Hypothalamus (tissue), 51 donors: ENCODE measurements around the gene DNAAF9.
A peak's percentile ranks its signal among the peaks of the same experiment; 100 is the strongest.

Experiments
- DNase-seq, 51 donors: peaks; one replicate each; lab custom pipeline; 2025; lab: John Stamatoyannopoulos, UW

DNAAF9 gene

DNA sequence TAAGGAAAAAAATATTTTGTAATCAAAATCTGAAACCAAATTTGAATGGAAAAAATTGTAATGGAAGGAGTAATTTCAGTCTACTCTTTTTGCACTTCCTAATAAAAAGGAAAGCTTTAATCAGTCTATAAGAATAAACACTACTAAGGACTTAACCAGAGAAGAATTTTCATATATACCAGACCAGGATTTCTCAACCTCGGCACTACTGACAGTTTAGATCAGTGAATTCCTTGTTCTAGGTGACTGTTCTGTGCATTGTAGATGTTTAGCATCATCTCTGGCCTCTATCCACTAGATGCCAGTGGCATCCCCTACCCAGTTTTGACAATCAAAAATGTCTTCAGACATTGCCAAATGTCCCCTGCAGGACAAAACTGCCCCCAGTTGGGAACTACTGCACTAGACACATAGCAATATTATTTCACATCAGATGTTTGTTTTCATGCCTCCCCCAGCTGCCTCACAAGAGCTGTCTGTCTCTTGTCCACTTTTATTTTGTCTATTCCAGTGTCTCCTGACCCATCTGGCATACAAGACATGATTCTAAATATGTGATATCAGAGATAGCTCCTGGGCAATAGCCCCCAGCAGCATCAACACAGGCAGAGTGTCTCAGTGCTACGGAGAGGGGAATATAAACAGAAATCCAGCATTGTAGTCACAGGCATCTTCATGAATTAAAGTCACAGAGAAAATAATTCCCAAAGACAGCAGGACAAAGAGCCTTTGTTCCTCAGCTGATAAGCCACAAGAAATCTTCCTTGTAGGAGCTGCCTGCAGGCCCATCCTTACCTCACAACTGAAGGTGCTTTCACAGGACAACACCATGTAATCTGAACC, 27.0 kb downstream of the DNAAF9 start:
- DNase-seq = peak in 3 of 51 donors; percentile 4 to 74 (median 39)

DNA sequence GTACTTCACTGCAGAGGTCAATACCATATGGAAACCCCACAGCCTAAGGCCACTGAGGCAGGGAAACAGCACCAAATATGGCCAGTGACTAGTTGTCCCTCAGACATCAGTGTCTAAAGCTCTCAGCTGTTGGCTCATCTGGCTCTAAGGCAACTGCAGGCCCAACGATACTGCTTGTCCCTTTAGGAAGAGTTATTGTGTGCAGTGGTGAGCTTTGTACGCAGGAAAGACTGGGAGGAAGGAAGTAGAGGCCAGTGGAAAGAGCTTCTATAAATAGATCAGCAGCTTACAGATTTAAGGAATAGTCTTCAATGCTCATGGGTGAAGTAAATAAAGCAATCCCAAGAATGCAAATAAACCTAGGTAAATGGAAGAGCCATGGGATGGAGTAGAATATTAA, 29.3 kb downstream of the DNAAF9 start:
- no peak for DNase-seq

DNA sequence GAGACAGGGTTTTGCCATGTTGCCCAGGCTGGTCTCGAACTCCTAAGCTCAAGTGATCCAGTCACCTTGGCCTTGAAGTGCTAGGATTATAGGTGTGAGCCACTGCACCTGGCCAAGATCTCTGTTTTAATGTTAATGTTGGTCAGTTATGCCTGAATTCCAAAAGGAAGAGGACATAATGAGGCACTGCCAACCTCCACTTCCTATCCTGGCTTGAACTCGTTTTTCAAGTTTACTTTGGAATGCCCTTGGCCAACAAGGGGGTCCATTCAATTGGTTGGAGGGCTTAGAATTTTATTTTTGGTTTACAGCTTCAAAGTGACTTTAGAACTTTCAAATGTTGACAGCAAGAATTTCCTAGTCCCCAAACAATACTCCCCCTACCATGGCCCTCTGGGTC, 29.8 kb downstream of the DNAAF9 start:
- DNase-seq = no peak

DNA sequence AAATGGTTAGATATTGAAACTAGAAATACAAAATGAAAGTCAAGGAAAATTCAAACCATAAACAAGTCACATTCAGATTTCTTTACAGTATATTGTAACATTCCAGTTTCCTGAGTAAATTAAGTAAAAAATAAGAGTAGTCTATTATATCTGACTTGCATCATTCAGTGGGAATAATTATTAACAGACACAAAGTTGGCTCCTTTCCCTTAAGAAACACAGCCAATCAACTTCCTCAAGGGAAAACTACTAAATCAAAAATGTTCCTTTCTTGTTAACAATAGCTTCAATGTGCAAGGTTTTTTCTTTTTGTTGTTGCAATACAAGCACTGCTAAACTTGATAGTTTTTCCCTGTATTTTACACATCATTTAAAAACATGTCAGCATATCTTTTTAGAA, 33.2 kb downstream of the DNAAF9 start:
- DNase-seq = no peak

DNA sequence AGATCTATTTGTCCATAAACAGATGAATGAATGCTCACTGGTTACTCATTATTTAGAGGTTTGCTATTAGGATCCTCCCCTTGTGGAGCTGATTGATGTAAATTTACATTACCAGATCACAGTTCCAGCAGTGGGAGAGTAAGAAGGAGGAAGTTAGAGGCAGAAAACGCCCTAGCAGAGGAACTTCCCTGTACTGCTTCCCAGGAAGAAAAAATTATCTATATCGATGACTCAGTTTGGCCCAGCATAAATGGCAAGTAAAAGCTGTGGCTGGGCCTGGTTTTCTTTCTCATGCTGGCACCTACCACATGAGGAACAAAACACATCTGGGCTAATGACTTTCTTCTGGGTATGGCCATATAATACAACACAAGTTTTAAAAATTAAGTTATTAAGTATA, 35.7 kb downstream of the DNAAF9 start:
- DNase-seq = no peak

DNA sequence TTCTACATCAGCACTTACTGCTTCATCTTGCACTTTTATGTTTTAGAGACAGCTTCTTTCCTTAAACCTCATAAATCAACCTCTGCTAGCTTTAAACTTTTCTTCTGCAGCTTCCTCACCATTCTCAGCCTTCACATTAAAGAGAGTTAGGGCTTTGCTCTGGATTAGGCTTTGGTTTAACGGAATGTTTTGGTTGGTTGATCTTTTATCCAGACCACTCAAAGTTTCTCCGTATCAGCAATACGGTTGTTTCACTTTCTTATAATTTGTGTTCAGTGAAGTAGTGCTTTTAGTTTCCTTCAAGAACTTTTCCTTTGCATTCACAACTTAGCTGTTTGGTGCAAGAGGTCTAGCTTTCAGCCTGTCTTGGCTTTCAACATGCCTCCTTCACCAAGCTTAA, 40.4 kb downstream of the DNAAF9 start:
- DNase-seq = no peak

DNA sequence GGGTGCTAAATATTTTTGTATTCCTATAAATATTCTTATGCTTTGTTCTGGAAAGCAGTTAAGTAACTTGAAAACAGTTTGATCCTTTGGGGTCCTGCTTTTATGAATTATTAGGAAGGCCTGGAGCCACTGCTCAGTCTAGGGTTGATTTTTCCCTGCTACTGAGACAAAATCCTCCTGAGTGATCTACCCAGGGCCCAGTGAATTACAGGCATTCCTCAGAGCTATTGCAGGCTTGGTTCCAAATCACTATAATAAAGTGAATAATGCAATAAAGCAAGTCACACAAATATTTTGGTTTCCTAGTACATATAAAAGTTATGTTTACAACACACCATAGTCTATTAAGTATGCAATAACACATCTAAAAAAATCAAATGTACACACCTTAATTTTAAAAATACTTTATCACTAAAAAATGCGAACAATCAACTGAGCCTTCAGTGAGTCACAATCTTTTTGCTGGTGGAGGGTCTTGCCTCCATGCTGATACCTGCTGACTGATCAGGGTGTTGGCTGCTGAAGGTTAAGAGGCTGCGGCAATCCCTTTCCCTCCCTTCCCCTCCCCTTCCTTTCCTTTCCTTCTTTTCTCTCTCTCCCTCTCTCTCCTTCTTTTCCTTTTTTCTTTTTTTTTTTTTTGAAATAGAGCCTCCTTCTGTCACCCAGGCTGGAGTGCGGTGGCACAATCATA, 43.0 kb downstream of the DNAAF9 start:
- DNase-seq = no peak

DNA sequence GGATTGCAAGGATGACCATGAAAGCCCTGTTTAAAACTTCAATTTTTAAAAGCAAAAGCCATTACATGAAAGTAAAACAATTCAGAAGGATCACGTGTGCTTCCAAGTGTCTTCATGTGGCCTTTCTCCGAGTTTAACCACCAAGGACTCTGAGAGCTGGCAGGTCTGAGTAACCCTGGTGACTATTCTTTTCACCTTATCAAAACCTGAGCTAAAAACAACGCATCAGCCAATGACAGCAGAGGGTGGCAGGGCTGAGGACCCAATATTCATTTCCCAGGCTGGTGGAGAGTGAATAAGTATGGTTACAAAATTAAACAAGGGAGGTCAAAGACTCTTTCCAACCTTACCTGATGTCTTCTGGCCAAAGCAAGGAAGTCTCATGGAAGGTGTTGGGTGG, 46.7 kb downstream of the DNAAF9 start:
- no peak for DNase-seq

DNA sequence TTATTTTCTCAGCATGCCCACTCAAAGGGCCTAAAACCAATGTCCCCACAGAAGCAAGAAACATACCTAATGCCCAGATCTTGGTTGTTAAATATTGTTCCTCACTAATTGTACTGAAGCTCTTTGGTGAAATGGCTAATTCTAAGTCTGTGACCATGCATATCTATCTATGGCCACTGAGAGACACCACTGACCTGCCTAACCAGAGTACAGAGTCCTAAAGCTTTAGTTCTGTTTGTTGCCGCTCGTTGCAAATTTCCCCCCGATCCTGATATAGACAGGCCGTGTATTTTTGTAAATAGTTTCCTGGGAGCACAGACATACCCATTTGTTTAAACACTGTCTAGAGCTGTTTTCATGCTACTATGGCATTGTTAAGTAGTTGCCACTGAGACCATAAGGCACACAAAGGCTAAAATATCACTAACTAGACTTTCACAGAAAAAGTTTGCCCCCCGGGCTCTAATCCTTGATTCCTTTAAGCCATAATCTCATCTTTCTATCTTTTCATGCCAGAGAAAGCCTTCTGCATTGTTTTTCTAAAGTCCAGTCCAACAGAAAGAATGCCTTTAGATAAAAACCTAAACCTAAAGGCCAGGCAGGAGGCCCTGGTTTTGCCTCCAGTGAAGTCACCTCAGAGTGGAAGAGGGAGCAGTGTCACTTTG, 48.7 kb downstream of the DNAAF9 start:
- DNase-seq = no peak
